Keratinocyte (primary cell): Measurements from ENCODE around the gene OR5K2. TPM values are rescaled to one million over a fixed set of nuclear protein-coding genes. Genes with fewer than 3 reads are reported as not detected.

Experiments
- DNase-seq: peaks from one replicate; pipeline ENCODE4 v3.0.0-alpha.2; 2011; ENCODE audit warnings: low read depth, missing footprints, low spot score
- FAIRE-seq: peaks from 2 replicates; lab custom pipeline; 2011; peaks lifted over from hg19 to GRCh38; lab: Jason Lieb, UNC
- H2AFZ ChIP-seq: 2 replicates; pipeline ENCODE4 v1.6.0; 2012; ENCODE audit warnings: low read length, control low read depth, inconsistent platforms; ENCODE audit not compliant: control insufficient read depth
- H3K27ac ChIP-seq: 2 replicates; pipeline ENCODE4 v1.5.1; 2011; ENCODE audit warnings: low read length; ENCODE audit not compliant: control insufficient read depth, insufficient read depth
- H3K27me3 ChIP-seq: 3 replicates; pipeline ENCODE4 v1.6.0; 2011; ENCODE audit warnings: low read length; ENCODE audit not compliant: control insufficient read depth, insufficient read depth; ENCODE audit errors: extremely low read depth
- H3K36me3 ChIP-seq, 2 experiments: 2 replicates in 1 of 2; 3 replicates in 1 of 2; pipeline ENCODE4 v1.5.1; 2011; ENCODE audit warnings: low read length in 2 of 2, mild to moderate bottlenecking in 1 of 2; ENCODE audit not compliant: control insufficient read depth in 2 of 2, insufficient read depth in 2 of 2; ENCODE audit errors: extremely low read depth in 1 of 2
- H3K4me1 ChIP-seq: 3 replicates; pipeline ENCODE4 v1.5.1; 2011; ENCODE audit warnings: low read length; ENCODE audit not compliant: control insufficient read depth, insufficient read depth; ENCODE audit errors: extremely low read depth
- H3K4me2 ChIP-seq: 3 replicates; pipeline ENCODE4 v1.6.0; 2011; ENCODE audit warnings: low read depth, low read length; ENCODE audit not compliant: control insufficient read depth, insufficient read depth; ENCODE audit errors: extremely low read depth
- H3K4me3 ChIP-seq, 3 experiments: fragments of 200-600 bp in 1 of 3; sonication (generic) in 1 of 3; 2 replicates in 2 of 3; 3 replicates in 1 of 3; pipeline ENCODE4 v1.5.1; 2011 to 2016; ENCODE audit warnings: low read length in 3 of 3, mild to moderate bottlenecking in 3 of 3, control low read depth in 2 of 3, inconsistent platforms in 1 of 3, low read depth in 1 of 3, mixed read lengths in 1 of 3, mixed run types in 1 of 3, moderate library complexity in 1 of 3; ENCODE audit not compliant: control insufficient read depth in 2 of 3, insufficient read depth in 2 of 3; ENCODE audit errors: extremely low read depth in 1 of 3
- H3K79me2 ChIP-seq: 2 replicates; pipeline ENCODE4 v1.6.0; 2012; ENCODE audit warnings: low read length; ENCODE audit not compliant: control insufficient read depth, insufficient read depth
- H3K9ac ChIP-seq: 3 replicates; pipeline ENCODE4 v1.6.0; 2011; ENCODE audit warnings: low read length; ENCODE audit not compliant: control insufficient read depth, insufficient read depth; ENCODE audit errors: extremely low read depth
- H3K9me1 ChIP-seq: 3 replicates; pipeline ENCODE4 v1.6.0; 2011; ENCODE audit warnings: low read length; ENCODE audit not compliant: control insufficient read depth, insufficient read depth; ENCODE audit errors: extremely low read depth
- H3K9me3 ChIP-seq: 2 replicates; pipeline ENCODE4 v1.5.1; 2012; ENCODE audit warnings: low read depth, low read length; ENCODE audit not compliant: control insufficient read depth
- H4K20me1 ChIP-seq: 3 replicates; pipeline ENCODE4 v1.6.0; 2011; ENCODE audit warnings: low read length; ENCODE audit not compliant: control insufficient read depth, insufficient read depth; ENCODE audit errors: extremely low read depth
- EZH2 ChIP-seq: IDR thresholded peaks from one replicate; pipeline ENCODE4 v1.6.1; 2012; ENCODE audit warnings: inconsistent platforms, mild to moderate bottlenecking, low read length, moderate library complexity
- dilution Hi-C: fragments of 300-500 bp; cut with MboI; formaldehyde crosslinking; loops from one replicate; pipeline ENCODE4 v1.7.0; 2020; ENCODE audit warnings: low sequenced_read_pairs; ENCODE audit not compliant: extremely low pct_ligation_motif_present
- polyA plus RNA-seq, 5 experiments: library from polyadenylated mRNA; depleted of rRNA in 3 of 5; stranded (reverse) in 3 of 5; stranded (forward) in 1 of 5; unstranded in 1 of 5; fragments of >200 nt; gene quantifications; 1 replicate in 1 of 5; 2 replicates in 3 of 5; 3 replicates in 1 of 5; pipeline versions ENCODE4 v1.2.1 to v1.2.3, GENCODE V29; 2011 to 2012; ENCODE audit warnings: missing spikeins in 2 of 5, low read depth in 1 of 5, low replicate concordance in 1 of 5
- TF ChIP-seq, protein P1 (sequence below), 3 experiments: IDR thresholded peaks in 1 of 3; conservative IDR thresholded peaks in 1 of 3; optimal IDR thresholded peaks in 1 of 3; 2 replicates in 2 of 3; 3 replicates in 1 of 3; pipeline versions ENCODE3 to v1.5.1; 2011; ENCODE audit warnings: low read length in 3 of 3, mild to moderate bottlenecking in 3 of 3, moderate library complexity in 2 of 3, control low read depth in 1 of 3, inconsistent platforms in 1 of 3; ENCODE audit not compliant: insufficient read depth in 2 of 3; ENCODE audit errors: extremely low read depth in 1 of 3

Gene OR5K2
- polyA plus RNA-seq, 1 donor (not counting 4 experiments of a cell fraction or from before 2014, with no cell fraction given) = not detected

GRCh38 chr3:98518816-98519215 lies 21.3 kb downstream of the OR5K2 start:
- no peak overlapping the region for H3K4me3 ChIP-seq
- no peak overlapping the region for H3K4me2 ChIP-seq
- dilution Hi-C loops = no loop called here
- no peak overlapping the region for H3K27ac ChIP-seq
- no peaks in the 10 kb centered on the region for H3K9me1 ChIP-seq
- no peaks in the 10 kb centered on the region for H4K20me1 ChIP-seq
- no peaks in the 10 kb centered on the region for H3K27me3 ChIP-seq
- peaks cover 9 to 21% of the 10 kb centered on the region in 2 experiments for H3K36me3 ChIP-seq
- H3K9me3 ChIP-seq = no peaks in the 10 kb centered on the region
- no peak overlapping the region for H3K9ac ChIP-seq
- no peak for TF ChIP-seq EZH2
- TF ChIP-seq, protein P1, sequence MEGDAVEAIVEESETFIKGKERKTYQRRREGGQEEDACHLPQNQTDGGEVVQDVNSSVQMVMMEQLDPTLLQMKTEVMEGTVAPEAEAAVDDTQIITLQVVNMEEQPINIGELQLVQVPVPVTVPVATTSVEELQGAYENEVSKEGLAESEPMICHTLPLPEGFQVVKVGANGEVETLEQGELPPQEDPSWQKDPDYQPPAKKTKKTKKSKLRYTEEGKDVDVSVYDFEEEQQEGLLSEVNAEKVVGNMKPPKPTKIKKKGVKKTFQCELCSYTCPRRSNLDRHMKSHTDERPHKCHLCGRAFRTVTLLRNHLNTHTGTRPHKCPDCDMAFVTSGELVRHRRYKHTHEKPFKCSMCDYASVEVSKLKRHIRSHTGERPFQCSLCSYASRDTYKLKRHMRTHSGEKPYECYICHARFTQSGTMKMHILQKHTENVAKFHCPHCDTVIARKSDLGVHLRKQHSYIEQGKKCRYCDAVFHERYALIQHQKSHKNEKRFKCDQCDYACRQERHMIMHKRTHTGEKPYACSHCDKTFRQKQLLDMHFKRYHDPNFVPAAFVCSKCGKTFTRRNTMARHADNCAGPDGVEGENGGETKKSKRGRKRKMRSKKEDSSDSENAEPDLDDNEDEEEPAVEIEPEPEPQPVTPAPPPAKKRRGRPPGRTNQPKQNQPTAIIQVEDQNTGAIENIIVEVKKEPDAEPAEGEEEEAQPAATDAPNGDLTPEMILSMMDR (optimal IDR thresholded peaks at IDR 0.05 in 1 of 3, IDR thresholded peaks at IDR 0.05 in 1 of 3, conservative IDR thresholded peaks at IDR 0.05 in 1 of 3; ENCODE audit: extremely low read depth in 1 of 3, insufficient read depth in 2 of 3, low read length in 3 of 3) = no peak
- H3K79me2 ChIP-seq = peaks cover 38% of the 10 kb centered on the region
- no peak overlapping the region for H2AFZ ChIP-seq
- FAIRE-seq (no peak), DNase-seq (no peak)
- peaks cover 12% of the 10 kb centered on the region for H3K4me1 ChIP-seq

GRCh38 chr3:98519351-98519750 lies 21.9 kb downstream of the OR5K2 start:
- Histone ChIP-seq H3K4me3 (no peak overlapping the region), H3K27me3 (no peaks in the 10 kb centered on the region), H2AFZ (no peak overlapping the region), H3K9me1 (no peaks in the 10 kb centered on the region), H3K4me2 (no peak overlapping the region), H3K36me3 (peaks cover 9 to 21% of the 10 kb centered on the region in 2 experiments), H3K27ac (no peak overlapping the region), H3K9ac (no peak overlapping the region), H3K79me2 (peaks cover 38% of the 10 kb centered on the region), H4K20me1 (no peaks in the 10 kb centered on the region), H3K9me3 (no peaks in the 10 kb centered on the region), H3K4me1 (peaks cover 11% of the 10 kb centered on the region)
- dilution Hi-C loops = no loop called here
- DNase-seq (no peak), FAIRE-seq (no peak)
- TF ChIP-seq, protein P1 (optimal IDR thresholded peaks at IDR 0.05 in 1 of 3, IDR thresholded peaks at IDR 0.05 in 1 of 3, conservative IDR thresholded peaks at IDR 0.05 in 1 of 3; ENCODE audit: extremely low read depth in 1 of 3, insufficient read depth in 2 of 3, low read length in 3 of 3) = no peak
- no peak for TF ChIP-seq EZH2
